22Rv1 (cell line): ENCODE results near the gene PSTPIP2.

Experiments used
- CTCF ChIP-seq: fragments of 450-650 bp; IDR thresholded peaks from 2 replicates; pipeline ENCODE4 v1.5.1; 2017; ENCODE audit warnings: mild to moderate bottlenecking
- ZFX ChIP-seq: fragments of 450-650 bp; IDR thresholded peaks from 2 replicates; pipeline ENCODE4 v1.6.1; 2017; ENCODE audit warnings: antibody characterized with exemption, borderline replicate concordance

DNA sequence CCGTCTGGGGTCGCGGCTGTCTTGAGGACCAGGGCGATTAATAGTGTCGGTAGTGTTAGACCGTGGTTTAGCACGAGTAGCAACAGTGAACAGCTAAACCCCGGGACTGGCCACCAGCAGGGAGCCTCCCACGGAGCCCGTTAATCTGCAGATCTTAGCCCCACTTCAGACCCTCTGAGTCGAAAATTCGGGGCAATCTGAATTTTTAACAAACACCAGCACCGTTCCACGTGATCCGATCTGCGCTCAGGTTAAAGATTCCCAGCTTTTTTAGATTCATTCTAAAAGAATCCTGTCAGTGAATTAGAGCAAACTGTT, 26.5 kb upstream of the PSTPIP2 start:
- TF ChIP-seq CTCF (no peak), ZFX (no peak)
